Stomach (tissue), 9 donors: ENCODE data around the gene CASKIN2. TPM values are rescaled to one million over a fixed set of nuclear protein-coding genes. Genes with fewer than 3 reads are reported as not detected.
A peak's percentile ranks its signal among the peaks of the same experiment; 100 is the strongest.

Experiments
- DNase-seq, 2 donors: peaks; one replicate each; pipeline versions ENCODE4 v3.0.0 to v3.0.0-alpha.2; 2013 to 2019
- H3K27ac ChIP-seq, 5 donors: fragments of 200-600 bp in 4 of 5; sonication (generic) in 4 of 5; one replicate each; pipeline ENCODE4 v1.5.1; 2013 to 2019; ENCODE audit warnings: mild to moderate bottlenecking in 1 of 5, moderate library complexity in 1 of 5
- H3K27me3 ChIP-seq, 3 donors: fragments of 200-600 bp; sonication (generic); one replicate each; pipeline ENCODE4 v1.5.1; 2017 to 2019; ENCODE audit warnings: mixed run types in 1 of 3
- H3K36me3 ChIP-seq, 4 donors: fragments of 200-600 bp; sonication (generic); 1 replicate in 3 of 4; 2 replicates in 1 of 4; pipeline ENCODE4 v1.5.1; 2016 to 2019
- H3K4me1 ChIP-seq, 4 donors: fragments of 200-600 bp; sonication (generic); one replicate each; pipeline ENCODE4 v1.5.1; 2016 to 2019
- H3K4me3 ChIP-seq, 4 donors: fragments of 200-600 bp; sonication (generic) in 3 of 4; one replicate each; pipeline ENCODE4 v1.5.1; 2016 to 2019; ENCODE audit warnings: mild to moderate bottlenecking in 1 of 4
- H3K9me3 ChIP-seq, 4 donors: fragments of 200-600 bp; sonication (generic); one replicate each; pipeline ENCODE4 v1.5.1; 2016 to 2019
- EP300 ChIP-seq: sonication (generic); formaldehyde crosslinking; IDR thresholded peaks from one replicate; pipeline ENCODE4 v1.6.1; 2017; ENCODE audit warnings: antibody characterized with exemption
- POLR2A ChIP-seq, 4 donors: fragments of 450-650 bp; IDR thresholded peaks; one replicate each; pipeline ENCODE4 v1.6.1; 2016; ENCODE audit warnings: antibody characterized with exemption in 4 of 4, control low read depth in 2 of 4, mild to moderate bottlenecking in 1 of 4, moderate library complexity in 1 of 4
- POLR2AphosphoS5 ChIP-seq, 3 donors: sonication (generic); formaldehyde crosslinking; IDR thresholded peaks; one replicate each; pipeline ENCODE4 v1.6.1; 2016; ENCODE audit warnings: antibody characterized with exemption in 3 of 3
- WGBS, 5 donors: extraction: QIAGEN DNeasy Blood & Tissue Kit in 3 of 5; methylation state at CpG; one replicate each; pipeline versions ENCODE4 v1.1.5 to v1.1.7; 2013 to 2018; 5-methylcytosine and 5-hydroxymethylcytosine counted together
- intact Hi-C: fragments of 100-400 bp; cut with DNase I; formaldehyde crosslinking; loops from one replicate; pipeline ENCODE4 v1.15.1; 2023; ENCODE audit warnings: low total_unique reads
- polyA plus RNA-seq, 3 donors: library from polyadenylated mRNA; stranded (reverse); fragments of 200-250 nt; gene quantifications; one replicate each; pipeline ENCODE4 v1.2.3, GENCODE V29; 2013
- total RNA-seq, 5 donors: library from RNA; depleted of rRNA; stranded (reverse); fragments of >200 nt; gene quantifications; one replicate each; pipeline versions ENCODE4 v1.1.0 to v1.2.3, GENCODE V29; 2014 to 2016
- TF ChIP-seq, protein P1 (sequence below), 7 experiments: fragments of 450-650 bp in 4 of 7; fragments of 200-600 bp in 3 of 7; sonication (generic) in 3 of 7; IDR thresholded peaks; one replicate each; pipeline ENCODE4 v1.5.1; 2016 to 2019; ENCODE audit warnings: antibody characterized with exemption in 7 of 7, control low read depth in 2 of 7, mild to moderate bottlenecking in 1 of 7
- donor health status: healthy with polysubstance abuse.
- donor health status: Bipolar disorder and iron deficiency.
- donor health status: healthy.

Gene CASKIN2
- total and polyA plus RNA-seq, 8 donors = 5.4 to 27.4 (median 12.1) TPM

DNA sequence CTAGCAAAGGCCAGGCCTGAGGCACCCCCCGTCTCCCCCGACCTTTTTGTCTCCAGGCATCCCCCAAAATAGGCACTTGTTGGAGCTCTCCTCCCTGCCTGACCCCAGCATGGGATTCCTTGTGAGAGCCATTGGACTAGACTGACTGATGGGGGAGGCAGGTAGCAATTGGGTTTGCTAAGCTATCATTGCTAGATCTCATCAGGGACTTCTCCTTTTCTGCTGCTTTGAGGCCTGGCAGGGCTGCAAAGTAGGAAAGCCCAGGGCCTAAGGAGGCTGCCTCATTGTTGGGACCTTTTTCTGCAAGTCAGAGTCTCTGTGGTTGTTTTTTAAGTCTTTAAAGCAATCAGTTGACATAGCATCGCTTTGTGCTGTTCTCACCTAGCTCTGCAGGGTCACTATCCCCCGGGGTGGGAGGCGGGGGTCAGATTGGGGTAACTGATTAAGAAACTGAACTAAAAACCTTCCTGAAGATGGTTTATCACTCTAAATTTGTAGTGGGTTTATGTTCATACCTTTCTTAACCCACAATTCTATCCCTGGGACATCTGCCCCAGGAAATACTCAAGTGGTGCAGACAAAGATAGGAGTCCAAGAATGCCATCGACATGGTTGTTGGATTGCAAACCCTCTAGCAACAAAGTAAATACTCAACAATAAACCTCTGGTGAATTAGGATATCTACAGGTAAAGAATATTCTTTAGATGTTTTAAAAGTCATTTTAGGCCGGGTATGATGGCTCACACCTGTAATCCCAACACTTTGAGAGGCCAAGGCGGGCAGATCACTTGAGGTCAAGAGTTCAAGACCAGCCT, 38.2 kb upstream of the CASKIN2 start:
- Histone ChIP-seq H3K36me3 (peaks cover 0 to 9% (median 0%) of the 10 kb centered on the region in 4 donors), H3K9me3 (no peaks in the 10 kb centered on the region), H3K4me1 (peaks cover 40 to 68% (median 57%) of the 10 kb centered on the region in 4 donors), H3K27ac (peak overlapping the region in 4 of 5 donors; percentile 17 to 62 (median 48)), H3K27me3 (no peaks in the 10 kb centered on the region), H3K4me3 (no peak overlapping the region)
- WGBS, 5 donors = 71 to 80% (median 76%) methylated on average over 8 of the region's 8 CpGs
- DNase-seq = no peak
- TF ChIP-seq, protein P1, sequence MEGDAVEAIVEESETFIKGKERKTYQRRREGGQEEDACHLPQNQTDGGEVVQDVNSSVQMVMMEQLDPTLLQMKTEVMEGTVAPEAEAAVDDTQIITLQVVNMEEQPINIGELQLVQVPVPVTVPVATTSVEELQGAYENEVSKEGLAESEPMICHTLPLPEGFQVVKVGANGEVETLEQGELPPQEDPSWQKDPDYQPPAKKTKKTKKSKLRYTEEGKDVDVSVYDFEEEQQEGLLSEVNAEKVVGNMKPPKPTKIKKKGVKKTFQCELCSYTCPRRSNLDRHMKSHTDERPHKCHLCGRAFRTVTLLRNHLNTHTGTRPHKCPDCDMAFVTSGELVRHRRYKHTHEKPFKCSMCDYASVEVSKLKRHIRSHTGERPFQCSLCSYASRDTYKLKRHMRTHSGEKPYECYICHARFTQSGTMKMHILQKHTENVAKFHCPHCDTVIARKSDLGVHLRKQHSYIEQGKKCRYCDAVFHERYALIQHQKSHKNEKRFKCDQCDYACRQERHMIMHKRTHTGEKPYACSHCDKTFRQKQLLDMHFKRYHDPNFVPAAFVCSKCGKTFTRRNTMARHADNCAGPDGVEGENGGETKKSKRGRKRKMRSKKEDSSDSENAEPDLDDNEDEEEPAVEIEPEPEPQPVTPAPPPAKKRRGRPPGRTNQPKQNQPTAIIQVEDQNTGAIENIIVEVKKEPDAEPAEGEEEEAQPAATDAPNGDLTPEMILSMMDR (IDR thresholded peaks at IDR 0.05) = no peak
- no peak for TF ChIP-seq POLR2AphosphoS5 (IDR thresholded peaks at IDR 0.05)
- intact Hi-C loops = no loop called here

DNA sequence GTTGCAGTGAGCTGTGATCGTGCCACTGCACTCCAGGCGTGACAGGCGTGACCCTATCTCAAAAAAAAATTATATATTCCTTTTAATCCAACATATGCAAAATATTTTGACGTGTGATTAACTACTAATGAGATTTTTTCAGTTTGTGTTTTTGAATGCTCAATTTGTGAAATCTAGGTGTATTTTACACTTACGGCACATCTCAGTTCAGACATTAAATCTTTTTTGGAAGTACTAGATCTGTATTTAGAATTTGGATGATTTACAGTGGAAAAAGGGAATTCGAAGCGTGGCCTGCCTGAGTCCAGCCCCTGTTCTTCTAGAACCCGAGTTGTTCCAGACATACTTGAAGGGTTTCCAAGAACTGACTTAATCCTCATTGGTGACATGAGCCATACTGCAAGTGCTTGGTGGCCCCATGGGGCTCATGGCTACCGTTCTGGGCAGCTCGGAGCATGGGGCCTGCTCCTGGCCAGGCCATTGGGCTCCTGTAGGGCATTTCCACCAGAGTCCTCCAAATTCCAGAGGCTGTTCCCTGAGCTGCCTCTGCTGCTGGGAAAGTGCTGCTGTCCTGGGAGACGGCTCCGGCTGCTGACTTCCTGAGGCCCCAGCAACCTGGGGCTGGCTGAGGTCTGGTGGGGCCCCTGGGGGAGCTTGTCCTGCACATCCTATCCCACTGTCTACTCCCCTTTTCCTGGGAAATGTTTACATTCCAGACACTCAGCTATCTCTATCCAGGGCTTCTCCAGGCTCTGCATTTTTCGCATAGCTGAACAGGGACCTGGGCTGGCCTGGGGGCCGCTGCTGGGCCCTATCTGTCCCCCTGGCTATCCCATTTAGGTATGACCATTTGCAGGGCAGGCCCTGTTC, 37.3 kb upstream of the CASKIN2 start:
- H3K4me1 ChIP-seq = peaks cover 35 to 68% (median 57%) of the 10 kb centered on the region in 4 donors
- H3K4me3 ChIP-seq = no peak overlapping the region
- no peaks in the 10 kb centered on the region for H3K27me3 ChIP-seq
- DNase-seq = peak in 1 of 2 donors; percentile 63
- peaks cover 0 to under 1% (median 0%) of the 10 kb centered on the region in 4 donors for H3K36me3 ChIP-seq
- H3K27ac ChIP-seq = peak overlapping the region in 4 of 5 donors; percentile 17 to 62 (median 48)
- intact Hi-C loops = no loop called here
- H3K9me3 ChIP-seq = no peaks in the 10 kb centered on the region
- TF ChIP-seq POLR2A (IDR thresholded peaks at IDR 0.05) (no peak), EP300 (no peak), POLR2AphosphoS5 (IDR thresholded peaks at IDR 0.05) (no peak)
- TF ChIP-seq, protein P1 (IDR thresholded peaks at IDR 0.05) = no peak
- WGBS, 5 donors = 73 to 82% (median 78%) methylated on average over 12 to 14 of the region's 14 CpGs

DNA sequence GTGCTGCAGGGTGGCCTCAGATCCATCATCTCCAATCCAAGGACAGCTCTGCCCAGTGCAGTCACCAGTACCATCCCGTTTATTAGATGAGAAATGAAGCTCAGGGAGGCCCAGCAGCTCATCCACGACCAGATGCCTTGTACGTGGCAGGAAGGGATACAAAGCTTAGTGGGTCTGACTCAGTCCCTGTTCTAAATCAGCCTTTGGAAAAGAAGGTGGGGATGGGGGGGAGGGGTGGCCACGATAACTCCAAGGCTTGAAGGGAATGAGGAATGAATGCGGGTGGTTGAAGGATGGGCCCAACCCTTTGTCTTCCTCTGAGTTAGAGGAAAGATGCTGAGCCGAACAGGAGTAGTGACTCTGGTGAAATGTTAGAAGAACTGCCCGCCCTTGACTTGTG, 35.9 kb upstream of the CASKIN2 start:
- Histone ChIP-seq H3K9me3 (no peaks in the 10 kb centered on the region), H3K36me3 (no peaks in the 10 kb centered on the region), H3K27me3 (no peaks in the 10 kb centered on the region), H3K4me3 (no peak overlapping the region), H3K27ac (peak overlapping the region; percentile 90 to 98 (median 94)), H3K4me1 (peaks cover 31 to 66% (median 54%) of the 10 kb centered on the region in 4 donors)
- intact Hi-C loops = no loop called here
- no peak for DNase-seq
- WGBS, 5 donors = 70 to 78% (median 75%) methylated on average over 7 of the region's 7 CpGs
- TF ChIP-seq, protein P1 (IDR thresholded peaks at IDR 0.05) = no peak
- TF ChIP-seq POLR2A (IDR thresholded peaks at IDR 0.05) (no peak), POLR2AphosphoS5 (IDR thresholded peaks at IDR 0.05) (no peak), EP300 (no peak)

DNA sequence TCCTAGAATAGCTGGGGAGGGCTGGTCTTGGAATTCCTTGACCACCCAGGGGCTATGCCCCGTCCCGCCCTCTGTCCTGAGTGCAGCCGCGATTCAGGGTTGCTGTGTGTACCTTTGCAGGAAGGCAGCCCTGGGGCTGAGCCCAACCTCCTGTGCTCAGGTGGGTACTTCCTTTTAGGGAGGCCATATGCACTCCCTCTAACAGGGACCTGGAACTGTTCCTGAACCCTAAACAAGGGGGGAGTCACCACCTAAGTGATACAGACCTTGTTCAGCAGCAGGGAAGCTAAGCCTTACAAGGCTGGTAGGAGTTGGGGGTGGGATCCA, 34.8 kb upstream of the CASKIN2 start:
- H3K27me3 ChIP-seq = no peaks in the 10 kb centered on the region
- H3K27ac ChIP-seq = peak overlapping the region; percentile 90 to 98 (median 94)
- no peaks in the 10 kb centered on the region for H3K9me3 ChIP-seq
- H3K4me1 ChIP-seq = peaks cover 25 to 66% (median 46%) of the 10 kb centered on the region in 4 donors
- DNase-seq = no peak
- intact Hi-C loops = no loop called here
- H3K36me3 ChIP-seq = no peaks in the 10 kb centered on the region
- H3K4me3 ChIP-seq = no peak overlapping the region
- 21 to 55% (median 43%) methylated on average over 4 of the region's 4 CpGs for WGBS, 5 donors
- TF ChIP-seq POLR2A (IDR thresholded peaks at IDR 0.05) (no peak), POLR2AphosphoS5 (IDR thresholded peaks at IDR 0.05) (no peak), EP300 (no peak)
- TF ChIP-seq, protein P1 (IDR thresholded peaks at IDR 0.05) = no peak
